Peyer's patch (tissue), 4 donors: Measurements from ENCODE around the gene MAD1L1.
"Not testable (repeated sequence)": the region's sequence is repeated elsewhere in the genome, so short reads cannot be mapped to it uniquely, and the experiment has no call there.

Experiments
- POLR2A ChIP-seq, 2 donors: fragments of 450-650 bp; IDR thresholded peaks; one replicate each; pipeline ENCODE4 v1.5.1; 2017; ENCODE audit warnings: antibody characterized with exemption in 2 of 2, mild to moderate bottlenecking in 2 of 2, moderate library complexity in 2 of 2
- TF ChIP-seq, protein P1 (sequence below), 6 experiments: fragments of 450-650 bp in 4 of 6; fragments of 200-600 bp in 2 of 6; sonication (generic) in 1 of 6; IDR thresholded peaks; one replicate each; pipeline ENCODE4 v1.5.1; 2017 to 2019; ENCODE audit warnings: antibody characterized with exemption in 6 of 6, mild to moderate bottlenecking in 3 of 6, moderate library complexity in 1 of 6

DNA sequence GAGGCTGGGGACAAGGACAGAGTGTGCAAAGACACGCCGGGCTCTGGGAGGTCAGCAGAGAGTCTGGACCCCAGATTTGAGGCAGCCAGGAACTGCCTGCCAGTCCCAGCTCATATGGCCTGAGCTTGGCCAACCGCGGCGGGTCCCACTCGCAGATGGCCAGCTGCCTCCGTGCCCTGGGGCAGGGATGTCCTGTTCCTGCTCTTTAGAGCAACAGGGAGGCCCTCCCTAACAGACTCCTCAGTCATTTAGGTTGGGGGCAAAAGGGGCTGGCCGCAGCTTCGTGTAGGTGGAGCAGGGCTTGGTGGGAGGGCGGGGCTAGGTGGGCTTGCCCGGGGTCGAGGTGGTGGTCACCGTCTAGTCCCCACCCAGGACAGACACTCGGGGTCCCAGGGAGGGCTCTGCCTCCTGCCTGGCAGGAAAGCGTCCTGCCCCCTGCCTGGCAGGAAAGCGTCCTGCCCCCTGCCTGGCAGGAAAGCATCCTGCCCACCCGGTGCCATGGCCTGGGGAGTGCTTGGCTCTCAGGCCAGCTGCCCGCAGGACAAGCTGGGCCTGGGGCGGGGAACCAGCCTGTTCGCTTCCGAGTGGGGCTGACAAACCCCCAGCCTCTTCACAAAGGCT lies 393.7 kb downstream of the MAD1L1 start:
- not testable (repeated sequence) for TF ChIP-seq POLR2A (IDR thresholded peaks at IDR 0.05)
- TF ChIP-seq, protein P1, sequence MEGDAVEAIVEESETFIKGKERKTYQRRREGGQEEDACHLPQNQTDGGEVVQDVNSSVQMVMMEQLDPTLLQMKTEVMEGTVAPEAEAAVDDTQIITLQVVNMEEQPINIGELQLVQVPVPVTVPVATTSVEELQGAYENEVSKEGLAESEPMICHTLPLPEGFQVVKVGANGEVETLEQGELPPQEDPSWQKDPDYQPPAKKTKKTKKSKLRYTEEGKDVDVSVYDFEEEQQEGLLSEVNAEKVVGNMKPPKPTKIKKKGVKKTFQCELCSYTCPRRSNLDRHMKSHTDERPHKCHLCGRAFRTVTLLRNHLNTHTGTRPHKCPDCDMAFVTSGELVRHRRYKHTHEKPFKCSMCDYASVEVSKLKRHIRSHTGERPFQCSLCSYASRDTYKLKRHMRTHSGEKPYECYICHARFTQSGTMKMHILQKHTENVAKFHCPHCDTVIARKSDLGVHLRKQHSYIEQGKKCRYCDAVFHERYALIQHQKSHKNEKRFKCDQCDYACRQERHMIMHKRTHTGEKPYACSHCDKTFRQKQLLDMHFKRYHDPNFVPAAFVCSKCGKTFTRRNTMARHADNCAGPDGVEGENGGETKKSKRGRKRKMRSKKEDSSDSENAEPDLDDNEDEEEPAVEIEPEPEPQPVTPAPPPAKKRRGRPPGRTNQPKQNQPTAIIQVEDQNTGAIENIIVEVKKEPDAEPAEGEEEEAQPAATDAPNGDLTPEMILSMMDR (IDR thresholded peaks at IDR 0.05), result not testable (repeated sequence)
